HEK293 (cell line): Measurements from ENCODE around the gene MGLL.

Experiments
- PATZ1 ChIP-seq: fragments of 450-650 bp; formaldehyde crosslinking; IDR thresholded peaks from 2 replicates; pipeline ENCODE4 v1.5.1; 2016; ENCODE audit warnings: missing biosample characterization, missing genetic modification characterization
- ZNF138 ChIP-seq: fragments of 450-650 bp; formaldehyde crosslinking; IDR thresholded peaks from 2 replicates; pipeline ENCODE4 v1.5.1; 2016; ENCODE audit warnings: missing biosample characterization, missing genetic modification characterization, borderline replicate concordance
- ZNF169 ChIP-seq: fragments of 450-650 bp; formaldehyde crosslinking; IDR thresholded peaks from 2 replicates; pipeline ENCODE4 v1.5.1; 2016; ENCODE audit warnings: missing biosample characterization, missing genetic modification characterization
- ZNF24 ChIP-seq: fragments of 450-650 bp; formaldehyde crosslinking; IDR thresholded peaks from 2 replicates; pipeline ENCODE4 v1.5.1; 2016; ENCODE audit warnings: missing biosample characterization, missing genetic modification characterization
- ZNF416 ChIP-seq: fragments of 450-650 bp; formaldehyde crosslinking; IDR thresholded peaks from 2 replicates; pipeline ENCODE4 v1.5.1; 2016; ENCODE audit warnings: missing biosample characterization, missing genetic modification characterization
- ZXDB ChIP-seq: fragments of 450-650 bp; formaldehyde crosslinking; IDR thresholded peaks from 2 replicates; pipeline ENCODE4 v1.5.1; 2016; ENCODE audit warnings: missing biosample characterization, missing genetic modification characterization
- TF ChIP-seq, protein P1 (sequence below): fragments of 450-650 bp; formaldehyde crosslinking; IDR thresholded peaks from 2 replicates; pipeline ENCODE4 v1.5.1; 2016; ENCODE audit warnings: missing biosample characterization, missing genetic modification characterization
- TF ChIP-seq, protein P2 (sequence below): fragments of 450-650 bp; formaldehyde crosslinking; IDR thresholded peaks from 2 replicates; pipeline ENCODE4 v1.5.1; 2016; ENCODE audit warnings: missing biosample characterization, missing genetic modification characterization
- TF ChIP-seq, protein P3 (sequence below): fragments of 450-650 bp; formaldehyde crosslinking; IDR thresholded peaks from 2 replicates; pipeline ENCODE4 v1.5.1; 2016; ENCODE audit warnings: missing biosample characterization, missing genetic modification characterization
- TF ChIP-seq, protein P4 (sequence below): fragments of 450-650 bp; formaldehyde crosslinking; IDR thresholded peaks from 2 replicates; pipeline ENCODE4 v1.5.1; 2017; ENCODE audit warnings: missing biosample characterization, mild to moderate bottlenecking, missing genetic modification characterization, moderate library complexity
- TF ChIP-seq, protein P5 (sequence below): fragments of 450-650 bp; formaldehyde crosslinking; conservative IDR thresholded peaks from 2 replicates; pipeline ENCODE4 v1.5.1; 2016; ENCODE audit warnings: low read depth, missing biosample characterization, missing genetic modification characterization

GRCh38 chr3:127772273-127772672, 50.0 kb downstream of the MGLL start:
- TF ChIP-seq, protein P1, sequence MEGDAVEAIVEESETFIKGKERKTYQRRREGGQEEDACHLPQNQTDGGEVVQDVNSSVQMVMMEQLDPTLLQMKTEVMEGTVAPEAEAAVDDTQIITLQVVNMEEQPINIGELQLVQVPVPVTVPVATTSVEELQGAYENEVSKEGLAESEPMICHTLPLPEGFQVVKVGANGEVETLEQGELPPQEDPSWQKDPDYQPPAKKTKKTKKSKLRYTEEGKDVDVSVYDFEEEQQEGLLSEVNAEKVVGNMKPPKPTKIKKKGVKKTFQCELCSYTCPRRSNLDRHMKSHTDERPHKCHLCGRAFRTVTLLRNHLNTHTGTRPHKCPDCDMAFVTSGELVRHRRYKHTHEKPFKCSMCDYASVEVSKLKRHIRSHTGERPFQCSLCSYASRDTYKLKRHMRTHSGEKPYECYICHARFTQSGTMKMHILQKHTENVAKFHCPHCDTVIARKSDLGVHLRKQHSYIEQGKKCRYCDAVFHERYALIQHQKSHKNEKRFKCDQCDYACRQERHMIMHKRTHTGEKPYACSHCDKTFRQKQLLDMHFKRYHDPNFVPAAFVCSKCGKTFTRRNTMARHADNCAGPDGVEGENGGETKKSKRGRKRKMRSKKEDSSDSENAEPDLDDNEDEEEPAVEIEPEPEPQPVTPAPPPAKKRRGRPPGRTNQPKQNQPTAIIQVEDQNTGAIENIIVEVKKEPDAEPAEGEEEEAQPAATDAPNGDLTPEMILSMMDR (tag by site-specific recombination), result no peak
- TF ChIP-seq ZNF24 (tag by site-specific recombination) (no peak), ZXDB (no peak), ZNF416 (no peak), PATZ1 (tag by site-specific recombination) (no peak), ZNF138 (tag by site-specific recombination) (no peak), ZNF169 (tag by site-specific recombination) (no peak)
- TF ChIP-seq, protein P2, sequence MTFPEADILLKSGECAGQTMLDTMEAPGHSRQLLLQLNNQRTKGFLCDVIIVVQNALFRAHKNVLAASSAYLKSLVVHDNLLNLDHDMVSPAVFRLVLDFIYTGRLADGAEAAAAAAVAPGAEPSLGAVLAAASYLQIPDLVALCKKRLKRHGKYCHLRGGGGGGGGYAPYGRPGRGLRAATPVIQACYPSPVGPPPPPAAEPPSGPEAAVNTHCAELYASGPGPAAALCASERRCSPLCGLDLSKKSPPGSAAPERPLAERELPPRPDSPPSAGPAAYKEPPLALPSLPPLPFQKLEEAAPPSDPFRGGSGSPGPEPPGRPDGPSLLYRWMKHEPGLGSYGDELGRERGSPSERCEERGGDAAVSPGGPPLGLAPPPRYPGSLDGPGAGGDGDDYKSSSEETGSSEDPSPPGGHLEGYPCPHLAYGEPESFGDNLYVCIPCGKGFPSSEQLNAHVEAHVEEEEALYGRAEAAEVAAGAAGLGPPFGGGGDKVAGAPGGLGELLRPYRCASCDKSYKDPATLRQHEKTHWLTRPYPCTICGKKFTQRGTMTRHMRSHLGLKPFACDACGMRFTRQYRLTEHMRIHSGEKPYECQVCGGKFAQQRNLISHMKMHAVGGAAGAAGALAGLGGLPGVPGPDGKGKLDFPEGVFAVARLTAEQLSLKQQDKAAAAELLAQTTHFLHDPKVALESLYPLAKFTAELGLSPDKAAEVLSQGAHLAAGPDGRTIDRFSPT (tag by site-specific recombination), result no peak
- TF ChIP-seq, protein P3, sequence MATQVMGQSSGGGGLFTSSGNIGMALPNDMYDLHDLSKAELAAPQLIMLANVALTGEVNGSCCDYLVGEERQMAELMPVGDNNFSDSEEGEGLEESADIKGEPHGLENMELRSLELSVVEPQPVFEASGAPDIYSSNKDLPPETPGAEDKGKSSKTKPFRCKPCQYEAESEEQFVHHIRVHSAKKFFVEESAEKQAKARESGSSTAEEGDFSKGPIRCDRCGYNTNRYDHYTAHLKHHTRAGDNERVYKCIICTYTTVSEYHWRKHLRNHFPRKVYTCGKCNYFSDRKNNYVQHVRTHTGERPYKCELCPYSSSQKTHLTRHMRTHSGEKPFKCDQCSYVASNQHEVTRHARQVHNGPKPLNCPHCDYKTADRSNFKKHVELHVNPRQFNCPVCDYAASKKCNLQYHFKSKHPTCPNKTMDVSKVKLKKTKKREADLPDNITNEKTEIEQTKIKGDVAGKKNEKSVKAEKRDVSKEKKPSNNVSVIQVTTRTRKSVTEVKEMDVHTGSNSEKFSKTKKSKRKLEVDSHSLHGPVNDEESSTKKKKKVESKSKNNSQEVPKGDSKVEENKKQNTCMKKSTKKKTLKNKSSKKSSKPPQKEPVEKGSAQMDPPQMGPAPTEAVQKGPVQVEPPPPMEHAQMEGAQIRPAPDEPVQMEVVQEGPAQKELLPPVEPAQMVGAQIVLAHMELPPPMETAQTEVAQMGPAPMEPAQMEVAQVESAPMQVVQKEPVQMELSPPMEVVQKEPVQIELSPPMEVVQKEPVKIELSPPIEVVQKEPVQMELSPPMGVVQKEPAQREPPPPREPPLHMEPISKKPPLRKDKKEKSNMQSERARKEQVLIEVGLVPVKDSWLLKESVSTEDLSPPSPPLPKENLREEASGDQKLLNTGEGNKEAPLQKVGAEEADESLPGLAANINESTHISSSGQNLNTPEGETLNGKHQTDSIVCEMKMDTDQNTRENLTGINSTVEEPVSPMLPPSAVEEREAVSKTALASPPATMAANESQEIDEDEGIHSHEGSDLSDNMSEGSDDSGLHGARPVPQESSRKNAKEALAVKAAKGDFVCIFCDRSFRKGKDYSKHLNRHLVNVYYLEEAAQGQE, result no peak
- TF ChIP-seq, protein P4, sequence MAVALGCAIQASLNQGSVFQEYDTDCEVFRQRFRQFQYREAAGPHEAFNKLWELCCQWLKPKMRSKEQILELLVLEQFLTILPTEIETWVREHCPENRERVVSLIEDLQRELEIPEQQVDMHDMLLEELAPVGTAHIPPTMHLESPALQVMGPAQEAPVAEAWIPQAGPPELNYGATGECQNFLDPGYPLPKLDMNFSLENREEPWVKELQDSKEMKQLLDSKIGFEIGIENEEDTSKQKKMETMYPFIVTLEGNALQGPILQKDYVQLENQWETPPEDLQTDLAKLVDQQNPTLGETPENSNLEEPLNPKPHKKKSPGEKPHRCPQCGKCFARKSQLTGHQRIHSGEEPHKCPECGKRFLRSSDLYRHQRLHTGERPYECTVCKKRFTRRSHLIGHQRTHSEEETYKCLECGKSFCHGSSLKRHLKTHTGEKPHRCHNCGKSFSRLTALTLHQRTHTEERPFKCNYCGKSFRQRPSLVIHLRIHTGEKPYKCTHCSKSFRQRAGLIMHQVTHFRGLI (tag by site-specific recombination), result no peak
- TF ChIP-seq, protein P5, sequence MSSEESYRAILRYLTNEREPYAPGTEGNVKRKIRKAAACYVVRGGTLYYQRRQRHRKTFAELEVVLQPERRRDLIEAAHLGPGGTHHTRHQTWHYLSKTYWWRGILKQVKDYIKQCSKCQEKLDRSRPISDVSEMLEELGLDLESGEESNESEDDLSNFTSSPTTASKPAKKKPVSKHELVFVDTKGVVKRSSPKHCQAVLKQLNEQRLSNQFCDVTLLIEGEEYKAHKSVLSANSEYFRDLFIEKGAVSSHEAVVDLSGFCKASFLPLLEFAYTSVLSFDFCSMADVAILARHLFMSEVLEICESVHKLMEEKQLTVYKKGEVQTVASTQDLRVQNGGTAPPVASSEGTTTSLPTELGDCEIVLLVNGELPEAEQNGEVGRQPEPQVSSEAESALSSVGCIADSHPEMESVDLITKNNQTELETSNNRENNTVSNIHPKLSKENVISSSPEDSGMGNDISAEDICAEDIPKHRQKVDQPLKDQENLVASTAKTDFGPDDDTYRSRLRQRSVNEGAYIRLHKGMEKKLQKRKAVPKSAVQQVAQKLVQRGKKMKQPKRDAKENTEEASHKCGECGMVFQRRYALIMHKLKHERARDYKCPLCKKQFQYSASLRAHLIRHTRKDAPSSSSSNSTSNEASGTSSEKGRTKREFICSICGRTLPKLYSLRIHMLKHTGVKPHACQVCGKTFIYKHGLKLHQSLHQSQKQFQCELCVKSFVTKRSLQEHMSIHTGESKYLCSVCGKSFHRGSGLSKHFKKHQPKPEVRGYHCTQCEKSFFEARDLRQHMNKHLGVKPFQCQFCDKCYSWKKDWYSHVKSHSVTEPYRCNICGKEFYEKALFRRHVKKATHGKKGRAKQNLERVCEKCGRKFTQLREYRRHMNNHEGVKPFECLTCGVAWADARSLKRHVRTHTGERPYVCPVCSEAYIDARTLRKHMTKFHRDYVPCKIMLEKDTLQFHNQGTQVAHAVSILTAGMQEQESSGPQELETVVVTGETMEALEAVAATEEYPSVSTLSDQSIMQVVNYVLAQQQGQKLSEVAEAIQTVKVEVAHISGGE (tag by site-specific recombination), result no peak
